NCI-H2227 (cell line): ENCODE measurements around the gene YKT6.

Experiments used
- DNase-seq: peaks from one replicate; lab custom pipeline; 2025; ENCODE audit not compliant: unreplicated experiment; lab: John Stamatoyannopoulos, UW

The YKT6 gene

GRCh38 chr7:44231088-44231487, 30.3 kb downstream of the YKT6 start:
- no peak for DNase-seq

GRCh38 chr7:44232396-44232795, 31.6 kb downstream of the YKT6 start:
- no peak for DNase-seq

GRCh38 chr7:44232901-44233715, 32.3 kb downstream of the YKT6 start:
- DNase-seq = no peak

GRCh38 chr7:44235066-44235465, 34.3 kb downstream of the YKT6 start:
- no peak for DNase-seq

GRCh38 chr7:44235582-44236332, 35.0 kb downstream of the YKT6 start:
- DNase-seq = no peak

- DNase-seq = no peak
Observed at GRCh38 chr7:44236333-44236728, 35.6 kb downstream of the YKT6 start.

GRCh38 chr7:44237696-44238095, 36.9 kb downstream of the YKT6 start:
- DNase-seq = no peak

- DNase-seq = no peak
Observed at GRCh38 chr7:44238116-44238695, 37.4 kb downstream of the YKT6 start.

GRCh38 chr7:44239361-44239760, 38.6 kb downstream of the YKT6 start:
- no peak for DNase-seq

GRCh38 chr7:44240376-44240775, 39.6 kb downstream of the YKT6 start:
- DNase-seq = no peak

GRCh38 chr7:44240983-44241510, 40.3 kb downstream of the YKT6 start:
- DNase-seq = peak; percentile 75

GRCh38 chr7:44242091-44242490, 41.3 kb downstream of the YKT6 start:
- no peak for DNase-seq

GRCh38 chr7:44244282-44244681, 43.5 kb downstream of the YKT6 start:
- no peak for DNase-seq

GRCh38 chr7:44246396-44247113, 45.8 kb downstream of the YKT6 start:
- DNase-seq = no peak

GRCh38 chr7:44247868-44248651, 47.3 kb downstream of the YKT6 start:
- DNase-seq = no peak

- DNase-seq = no peak
Observed at GRCh38 chr7:44249639-44250234, 49.0 kb downstream of the YKT6 start.

GRCh38 chr7:44251269-44251668, 50.5 kb downstream of the YKT6 start:
- DNase-seq = no peak

GRCh38 chr7:44251881-44252280, 51.1 kb downstream of the YKT6 start:
- DNase-seq = no peak

GRCh38 chr7:44256459-44256858, 55.7 kb downstream of the YKT6 start:
- DNase-seq = no peak

GRCh38 chr7:44257213-44257612, 56.4 kb downstream of the YKT6 start:
- DNase-seq = no peak
